Measurements from ENCODE around the gene ZNF384. TPM values are rescaled to one million over a fixed set of nuclear protein-coding genes. Genes with fewer than 3 reads are reported as not detected.

The ZNF384 gene
- total and polyA plus RNA-seq, 10 donors, result 18.9 to 79.8 (median 50.0) TPM

GRCh38 chr12:6620137-6620884, 68.9 kb downstream of the ZNF384 start:
- peak overlapping the region in 4 of 8 donors; percentile 13 to 43 (median 22) for H3K27ac ChIP-seq
- WGBS, 5 donors, result 45 to 69% (median 47%) methylated on average over 70 to 88 of the region's 88 CpGs
- DNase-seq, result peak; percentile 89
- peaks cover 0 to 55% (median 17%) of the 10 kb centered on the region in 6 donors for H3K36me3 ChIP-seq
- H3K4me3 ChIP-seq, result peak overlapping the region in 5 of 8 donors; percentile 9 to 54 (median 21)
- intact Hi-C loops (cut with DNase I; ENCODE audit: low total_unique reads), result no loop called here
- TF ChIP-seq POLR2A (IDR thresholded peaks at IDR 0.05) (no peak), CTCF (IDR thresholded peaks at IDR 0.05 in 8 of 11, conservative IDR thresholded peaks at IDR 0.05 in 3 of 11) (peak; percentile 20 to 81 (median 66)), POLR2AphosphoS5 (IDR thresholded peaks at IDR 0.05) (peak in 2 of 3 donors; percentile 60 to 77)
- H3K4me1 ChIP-seq, result peaks cover 5 to 61% (median 25%) of the 10 kb centered on the region in 6 donors
- no peaks in the 10 kb centered on the region for H3K9me3 ChIP-seq
- H3K27me3 ChIP-seq (replicated peaks in 1 of 7), result no peaks in the 10 kb centered on the region

- intact Hi-C loops (cut with DNase I; ENCODE audit: low total_unique reads), result loop anchor here (5.0 kb wide), 1 partner anchor 69 kb away; the partner anchor contains the start of gene ZNF384
- 61 to 74% (median 68%) methylated on average over 5 of the region's 5 CpGs for WGBS, 5 donors
- Histone ChIP-seq H3K27ac (peak overlapping the region in 3 of 8 donors; percentile 0 to 46 (median 35)), H3K27me3 (replicated peaks in 1 of 7) (no peaks in the 10 kb centered on the region), H3K4me1 (peaks cover 2 to 66% (median 25%) of the 10 kb centered on the region in 6 donors), H3K36me3 (peaks cover 0 to 39% (median 16%) of the 10 kb centered on the region in 6 donors), H3K4me3 (no peak overlapping the region), H3K9me3 (no peaks in the 10 kb centered on the region)
- DNase-seq, result no peak
- no peak for TF ChIP-seq CTCF (IDR thresholded peaks at IDR 0.05 in 8 of 11, conservative IDR thresholded peaks at IDR 0.05 in 3 of 11)
- no peak for TF ChIP-seq POLR2A (IDR thresholded peaks at IDR 0.05)
- TF ChIP-seq POLR2AphosphoS5 (IDR thresholded peaks at IDR 0.05), result no peak
These were observed 70.5 kb downstream of the ZNF384 start for GRCh38 chr12:6618483-6619225.

Small RNA genes within 50 kb of the gene (small RNA-seq; reads per million reads assigned to genes)
- 0 reads per million in 4 donors for gene RNU6-781P

Other genes with a start within 250 kb of the ZNF384 start
- gene CD27, start 244.4 kb downstream of the ZNF384 start, total RNA-seq, result 10 to 100 TPM; 49.2 to 97.2 (median 59.2) TPM
- 100 to 1,000 TPM; 128 to 193 (median 178) TPM for gene CD27, start 244.4 kb downstream of the ZNF384 start, polyA plus RNA-seq
- 10 to 100 TPM; 35.6 to 50.1 (median 42.0) TPM for gene TAPBPL, start 237.3 kb downstream of the ZNF384 start, total RNA-seq
- gene TAPBPL, start 237.3 kb downstream of the ZNF384 start, polyA plus RNA-seq, result 10 to 100 TPM; 15.0 to 17.1 (median 15.9) TPM
- gene VAMP1, start 218.7 kb downstream of the ZNF384 start, total RNA-seq, result 10 to 100 TPM; 18.5 to 32.5 (median 24.2) TPM
- 10 to 100 TPM; 11.0 to 20.7 (median 17.9) TPM for gene VAMP1, start 218.7 kb downstream of the ZNF384 start, polyA plus RNA-seq
- gene MRPL51, start 196.1 kb downstream of the ZNF384 start, total RNA-seq, result 10 to 100 TPM; 34.0 to 94.0 (median 89.3) TPM
- 100 to 1,000 TPM in 2 of 3 donors, 10 to 100 TPM in 1; 73.4 to 137 (median 109) TPM for gene MRPL51, start 196.1 kb downstream of the ZNF384 start, polyA plus RNA-seq
- gene NCAPD2, start 195.3 kb downstream of the ZNF384 start, total RNA-seq, result 10 to 100 TPM; 29.9 to 49.2 (median 39.6) TPM
- gene NCAPD2, start 195.3 kb downstream of the ZNF384 start, polyA plus RNA-seq, result 10 to 100 TPM; 12.0 to 14.1 (median 14.0) TPM
- 1,000 to 10,000 TPM in 5 of 7 donors, 100 to 1,000 TPM in 2; 998 to 1,580 (median 1,404) TPM for gene GAPDH, start 154.9 kb downstream of the ZNF384 start, total RNA-seq
- 1,000 to 10,000 TPM; 1,133 to 1,680 (median 1,180) TPM for gene GAPDH, start 154.9 kb downstream of the ZNF384 start, polyA plus RNA-seq
- gene IFFO1, start 133.3 kb downstream of the ZNF384 start, total RNA-seq, result 10 to 100 TPM; 32.2 to 51.2 (median 39.7) TPM
- gene IFFO1, start 133.3 kb downstream of the ZNF384 start, polyA plus RNA-seq, result 10 to 100 TPM; 27.8 to 78.3 (median 63.2) TPM
- gene NOP2, start 121.1 kb downstream of the ZNF384 start, total RNA-seq, result 10 to 100 TPM; 37.0 to 58.7 (median 47.5) TPM
- gene NOP2, start 121.1 kb downstream of the ZNF384 start, polyA plus RNA-seq, result 10 to 100 TPM; 25.8 to 40.7 (median 37.6) TPM
- 100 to 1,000 TPM; 202 to 272 (median 240) TPM for gene CHD4, start 82.0 kb downstream of the ZNF384 start, total RNA-seq
- gene CHD4, start 82.0 kb downstream of the ZNF384 start, polyA plus RNA-seq, result 100 to 1,000 TPM; 136 to 169 (median 154) TPM
- gene LPAR5, start 53.4 kb downstream of the ZNF384 start, total RNA-seq, result 10 to 100 TPM; 12.9 to 26.6 (median 16.9) TPM
- gene LPAR5, start 53.4 kb downstream of the ZNF384 start, polyA plus RNA-seq, result 10 to 100 TPM; 10.9 to 16.0 (median 14.9) TPM
- gene ACRBP, start 41.9 kb downstream of the ZNF384 start, total RNA-seq, result 10 to 100 TPM; 13.2 to 41.7 (median 18.1) TPM
- 1 to 10 TPM; 7.2 to 8.8 (median 7.3) TPM for gene ACRBP, start 41.9 kb downstream of the ZNF384 start, polyA plus RNA-seq
- gene ING4, start 26.3 kb downstream of the ZNF384 start, total RNA-seq, result 10 to 100 TPM; 34.5 to 68.8 (median 49.9) TPM
- 10 to 100 TPM; 33.0 to 56.7 (median 50.3) TPM for gene ING4, start 26.3 kb downstream of the ZNF384 start, polyA plus RNA-seq
- gene PIANP, start 11.4 kb upstream of the ZNF384 start, total RNA-seq, result under 1 TPM in 2 of 7 donors, not detected in 5; 0.28 to 0.30 TPM
- under 1 TPM; 0.10 to 0.24 (median 0.15) TPM for gene PIANP, start 11.4 kb upstream of the ZNF384 start, polyA plus RNA-seq
- 10 to 100 TPM; 40.5 to 61.9 (median 49.9) TPM for gene COPS7A, start 34.7 kb upstream of the ZNF384 start, total RNA-seq
- gene COPS7A, start 34.7 kb upstream of the ZNF384 start, polyA plus RNA-seq, result 10 to 100 TPM; 29.6 to 50.6 (median 33.7) TPM
- gene MLF2, start 63.8 kb upstream of the ZNF384 start, total RNA-seq, result 100 to 1,000 TPM in 5 of 7 donors, 10 to 100 TPM in 2; 85.4 to 123 (median 104) TPM
- 100 to 1,000 TPM in 2 of 3 donors, 10 to 100 TPM in 1; 78.0 to 116 (median 101) TPM for gene MLF2, start 63.8 kb upstream of the ZNF384 start, polyA plus RNA-seq
- gene PTMS, start 77.0 kb upstream of the ZNF384 start, total RNA-seq, result 100 to 1,000 TPM in 1 of 7 donors, 10 to 100 TPM in 6; 47.4 to 130 (median 89.1) TPM
- gene PTMS, start 77.0 kb upstream of the ZNF384 start, polyA plus RNA-seq, result 100 to 1,000 TPM in 2 of 3 donors, 10 to 100 TPM in 1; 70.5 to 169 (median 102) TPM
- gene LAG3, start 83.1 kb upstream of the ZNF384 start, total RNA-seq, result 10 to 100 TPM in 6 of 7 donors, 1 to 10 TPM in 1; 9.4 to 29.4 (median 17.9) TPM
- 1 to 10 TPM; 3.7 to 4.7 (median 4.5) TPM for gene LAG3, start 83.1 kb upstream of the ZNF384 start, polyA plus RNA-seq
- gene CD4, start 100.2 kb upstream of the ZNF384 start, total RNA-seq, result 100 to 1,000 TPM; 104 to 207 (median 180) TPM
- gene CD4, start 100.2 kb upstream of the ZNF384 start, polyA plus RNA-seq, result 10 to 100 TPM; 21.8 to 32.8 (median 23.3) TPM
- 1 to 10 TPM; 2.1 to 7.1 (median 4.0) TPM for gene GPR162, start 132.4 kb upstream of the ZNF384 start, total RNA-seq
- gene GPR162, start 132.4 kb upstream of the ZNF384 start, polyA plus RNA-seq, result 10 to 100 TPM in 2 of 3 donors, 1 to 10 TPM in 1; 5.0 to 14.7 (median 10.3) TPM
- 10 to 100 TPM in 2 of 7 donors, 1 to 10 TPM in 5; 4.2 to 11.7 (median 6.8) TPM for gene P3H3, start 139.0 kb upstream of the ZNF384 start, total RNA-seq
- gene P3H3, start 139.0 kb upstream of the ZNF384 start, polyA plus RNA-seq, result 1 to 10 TPM; 4.6 to 6.9 (median 4.7) TPM
- 1 to 10 TPM in 6 of 7 donors, under 1 TPM in 1; 0.75 to 3.9 (median 2.6) TPM for gene GNB3, start 151.6 kb upstream of the ZNF384 start, total RNA-seq
- 1 to 10 TPM in 1 of 3 donors, under 1 TPM in 2; 0.93 to 1.3 (median 0.94) TPM for gene GNB3, start 151.6 kb upstream of the ZNF384 start, polyA plus RNA-seq
- 10 to 100 TPM in 1 of 7 donors, 1 to 10 TPM in 6; 1.9 to 10.2 (median 5.8) TPM for gene CDCA3, start 161.9 kb upstream of the ZNF384 start, total RNA-seq
- gene CDCA3, start 161.9 kb upstream of the ZNF384 start, polyA plus RNA-seq, result 10 to 100 TPM in 1 of 3 donors, 1 to 10 TPM in 2; 3.6 to 18.1 (median 5.1) TPM
- 10 to 100 TPM; 29.8 to 62.4 (median 53.5) TPM for gene USP5, start 162.8 kb upstream of the ZNF384 start, total RNA-seq
- gene USP5, start 162.8 kb upstream of the ZNF384 start, polyA plus RNA-seq, result 10 to 100 TPM; 23.1 to 40.5 (median 23.6) TPM
- gene TPI1, start 178.2 kb upstream of the ZNF384 start, total RNA-seq, result 100 to 1,000 TPM; 218 to 471 (median 288) TPM
- 100 to 1,000 TPM; 234 to 364 (median 311) TPM for gene TPI1, start 178.2 kb upstream of the ZNF384 start, polyA plus RNA-seq
- 10 to 100 TPM in 4 of 7 donors, 1 to 10 TPM in 3; 7.0 to 12.9 (median 10.3) TPM for gene SPSB2, start 183.9 kb upstream of the ZNF384 start, total RNA-seq
- gene SPSB2, start 183.9 kb upstream of the ZNF384 start, polyA plus RNA-seq, result 10 to 100 TPM; 11.3 to 17.0 (median 11.5) TPM
- gene LRRC23, start 215.4 kb upstream of the ZNF384 start, total RNA-seq, result 1 to 10 TPM; 3.1 to 9.6 (median 5.9) TPM
- 10 to 100 TPM in 1 of 3 donors, 1 to 10 TPM in 2; 7.0 to 10.1 (median 7.5) TPM for gene LRRC23, start 215.4 kb upstream of the ZNF384 start, polyA plus RNA-seq
- gene ENO2, start 225.2 kb upstream of the ZNF384 start, total RNA-seq, result 10 to 100 TPM in 6 of 7 donors, 1 to 10 TPM in 1; 7.6 to 37.7 (median 25.0) TPM
- gene ENO2, start 225.2 kb upstream of the ZNF384 start, polyA plus RNA-seq, result 10 to 100 TPM; 11.5 to 41.3 (median 29.1) TPM
- 100 to 1,000 TPM in 1 of 7 donors, 10 to 100 TPM in 6; 64.7 to 112 (median 81.7) TPM for gene ATN1, start 238.6 kb upstream of the ZNF384 start, total RNA-seq
- 10 to 100 TPM; 10.1 to 42.0 (median 21.4) TPM for gene ATN1, start 238.6 kb upstream of the ZNF384 start, polyA plus RNA-seq